Uterus (tissue), 2 donors: ENCODE data around the gene HGS.

Source experiments
- CTCF ChIP-seq, 4 experiments: fragments of 200-600 bp in 2 of 4; fragments of 450-650 bp in 2 of 4; sonication (generic) in 2 of 4; IDR thresholded peaks; one replicate each; pipeline ENCODE4 v1.5.1; 2016 to 2019; ENCODE audit warnings: antibody characterized with exemption in 4 of 4, mild to moderate bottlenecking in 2 of 4, moderate library complexity in 1 of 4
- POLR2A ChIP-seq, 2 donors: fragments of 450-650 bp; IDR thresholded peaks; one replicate each; pipeline ENCODE4 v1.6.1; 2016; ENCODE audit warnings: antibody characterized with exemption in 2 of 2, mild to moderate bottlenecking in 1 of 2, moderate library complexity in 1 of 2

GRCh38 chr17:81638683-81639082, 45.1 kb upstream of the HGS start:
- TF ChIP-seq CTCF (IDR thresholded peaks at IDR 0.05) (no peak), POLR2A (IDR thresholded peaks at IDR 0.05) (no peak)
